NCI-H1694 treated with DMSO at 0.1 percent for 48 hours (cell line): ENCODE measurements around the gene THOC3.
"Not testable (repeated sequence)": the region's sequence is repeated elsewhere in the genome, so short reads cannot be mapped to it uniquely, and the experiment has no call there.

Experiments
- DNase-seq: peaks from one replicate; lab custom pipeline; 2025; lab: John Stamatoyannopoulos, UW

Gene THOC3

DNA sequence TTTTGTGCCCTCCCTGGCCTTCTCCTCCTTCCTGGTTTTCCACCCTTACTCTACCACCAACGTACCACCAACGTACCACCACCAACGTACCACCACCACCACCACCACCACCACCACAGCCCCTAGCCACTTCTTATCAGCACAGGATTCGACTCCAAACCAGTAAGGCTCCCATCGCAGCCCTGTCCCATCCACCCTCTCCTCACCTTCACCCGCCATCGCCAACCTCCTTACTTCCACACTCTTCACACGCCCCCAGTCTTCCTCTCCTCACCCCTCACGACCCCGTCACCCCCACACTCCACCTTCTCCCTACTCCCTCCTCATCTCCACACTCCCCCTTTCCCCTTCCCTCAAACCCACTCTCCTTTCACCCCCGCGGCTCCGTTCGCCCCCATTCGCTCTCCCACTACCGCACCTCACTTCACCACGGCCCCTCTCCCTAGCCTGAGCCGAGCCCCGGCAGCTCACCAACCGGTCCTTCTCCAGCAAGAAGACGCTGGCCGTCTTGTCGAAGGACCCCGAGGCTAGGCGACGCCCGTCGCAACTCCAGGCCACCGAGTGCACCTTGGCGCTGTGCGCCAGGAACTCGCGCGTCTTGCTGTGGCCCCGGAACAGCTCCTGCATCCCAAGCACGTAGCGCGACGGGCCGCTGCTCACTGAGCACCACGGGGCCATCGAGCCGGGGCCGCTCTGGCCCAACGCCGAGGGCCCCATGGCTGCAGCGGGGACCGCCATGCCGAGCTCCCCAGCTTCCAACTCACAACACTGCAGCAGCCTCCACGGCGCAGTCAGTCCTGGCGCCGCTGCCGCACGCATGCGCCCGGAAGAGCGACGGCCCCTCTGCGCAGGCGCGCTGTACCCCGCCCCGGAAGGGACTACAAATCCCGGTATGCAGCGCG lies at the start of gene THOC3:
Gene THOC3 (minus strand): TSS at position 845 of the 902 bp plus-strand sequence. CDS start 107 bp downstream, at position 738.
- DNase-seq, result not testable (repeated sequence)

DNA sequence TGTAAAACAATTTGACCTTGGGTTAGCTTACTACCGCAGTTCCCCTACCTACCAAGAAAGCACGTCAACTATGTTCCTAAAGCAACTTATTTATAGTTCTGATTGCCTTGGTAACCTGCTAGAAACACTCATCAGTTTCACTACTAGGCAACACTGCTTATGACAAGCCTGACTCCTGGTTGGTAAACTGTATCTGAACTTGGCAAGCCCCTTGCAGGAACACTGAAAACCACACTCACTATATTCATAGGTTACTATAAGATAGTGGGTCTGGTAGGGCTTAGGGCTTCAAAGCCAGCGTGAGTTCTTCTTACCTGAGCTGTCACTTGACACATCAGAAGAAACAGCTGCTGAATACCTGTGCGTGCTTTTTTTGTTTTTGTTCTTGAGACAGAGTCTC lies 49.2 kb upstream of the THOC3 start:
- not testable (repeated sequence) for DNase-seq

GRCh38 chr5:176014360-176014759 lies 46.2 kb upstream of the THOC3 start:
- DNase-seq, result not testable (repeated sequence)

DNA sequence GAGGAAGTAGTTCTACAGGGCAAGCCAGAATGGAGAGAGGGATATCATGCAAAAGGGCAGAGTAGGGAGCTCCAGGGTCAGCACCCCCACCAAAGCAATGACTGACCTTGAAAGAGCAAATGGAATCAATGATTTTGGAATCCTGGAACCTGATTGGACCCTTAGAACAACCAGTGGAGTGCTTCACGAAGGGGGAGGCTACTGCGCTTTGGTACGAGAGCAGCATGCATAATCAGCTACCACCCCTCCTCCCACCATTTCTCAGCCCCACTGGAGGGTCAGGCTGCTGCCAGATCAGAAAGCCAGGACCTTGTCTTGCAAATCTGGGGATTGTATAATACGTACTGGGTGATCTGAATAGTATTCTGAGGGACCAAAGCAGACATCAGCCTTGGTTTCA lies 43.0 kb upstream of the THOC3 start:
- DNase-seq, result not testable (repeated sequence)

DNA sequence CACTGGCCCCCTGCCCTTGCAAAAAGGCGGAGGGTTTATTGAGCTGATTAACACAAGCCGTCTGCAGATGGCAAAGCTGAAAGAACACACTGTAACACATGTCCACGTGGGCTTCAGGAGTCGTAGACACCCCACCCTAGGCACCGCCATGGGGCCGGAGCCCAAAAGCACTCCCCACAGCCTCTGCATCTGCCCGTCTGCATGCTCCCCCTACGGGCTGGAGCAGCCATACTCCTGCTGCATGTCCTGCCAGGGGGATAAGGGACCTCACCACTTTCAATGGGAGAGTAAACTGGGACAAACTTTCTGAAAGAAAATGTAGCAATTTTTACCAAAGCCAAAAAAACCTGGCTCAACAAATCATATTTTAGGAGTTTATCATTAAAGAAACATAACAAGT lies 42.1 kb upstream of the THOC3 start:
- not testable (repeated sequence) for DNase-seq

DNA sequence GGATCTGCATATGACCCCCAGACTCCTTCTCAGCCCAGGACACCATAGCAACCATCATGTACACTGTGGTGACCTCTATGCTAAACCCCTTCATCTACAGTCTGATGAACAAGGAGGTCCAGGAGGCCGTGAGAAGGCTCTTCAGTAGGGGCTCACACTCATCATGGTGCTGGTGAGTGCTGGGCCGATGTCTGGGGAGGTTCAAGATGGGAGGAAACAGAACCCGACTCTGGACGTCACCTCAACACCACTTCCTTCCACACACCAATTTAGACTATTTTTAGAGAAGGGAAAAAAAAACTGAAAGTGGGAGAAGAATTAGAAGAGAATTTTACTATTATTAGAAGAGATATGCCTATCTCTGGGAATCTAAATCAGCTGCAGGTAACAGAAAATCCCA lies 39.1 kb upstream of the THOC3 start:
- not testable (repeated sequence) for DNase-seq

GRCh38 chr5:176006819-176007218 lies 38.7 kb upstream of the THOC3 start:
- DNase-seq, result not testable (repeated sequence)

GRCh38 chr5:175997979-175998378 lies 29.9 kb upstream of the THOC3 start:
- not testable (repeated sequence) for DNase-seq

- DNase-seq, result not testable (repeated sequence)
Observed at GRCh38 chr5:175997495-175997894, 29.4 kb upstream of the THOC3 start.

GRCh38 chr5:175996791-175997190 lies 28.7 kb upstream of the THOC3 start:
- not testable (repeated sequence) for DNase-seq

- DNase-seq, result not testable (repeated sequence)
Observed at GRCh38 chr5:175995506-175995905, 27.4 kb upstream of the THOC3 start.

GRCh38 chr5:175979371-175979995 lies 11.4 kb upstream of the THOC3 start:
- DNase-seq, result not testable (repeated sequence)

DNA sequence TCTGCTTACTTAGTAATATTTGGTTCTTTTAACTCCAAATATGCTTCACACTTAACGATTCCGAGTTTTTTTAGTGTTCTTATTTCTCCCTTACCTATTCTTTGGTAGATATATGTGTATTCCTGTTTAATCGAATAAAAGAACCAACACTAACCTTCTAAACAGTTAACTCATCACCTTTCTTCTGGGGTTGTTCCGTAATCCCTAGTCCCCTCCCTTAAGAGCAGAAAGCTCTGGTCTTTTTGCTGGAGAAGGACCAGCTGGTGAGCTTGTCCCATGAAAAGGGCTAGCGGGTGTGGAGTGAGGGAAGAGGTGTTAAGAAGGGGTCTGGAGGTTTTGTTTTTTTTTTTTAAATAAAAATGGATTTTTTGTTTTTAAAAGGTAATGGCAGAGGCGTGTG lies 266 bp upstream of the THOC3 start:
- not testable (repeated sequence) for DNase-seq

DNA sequence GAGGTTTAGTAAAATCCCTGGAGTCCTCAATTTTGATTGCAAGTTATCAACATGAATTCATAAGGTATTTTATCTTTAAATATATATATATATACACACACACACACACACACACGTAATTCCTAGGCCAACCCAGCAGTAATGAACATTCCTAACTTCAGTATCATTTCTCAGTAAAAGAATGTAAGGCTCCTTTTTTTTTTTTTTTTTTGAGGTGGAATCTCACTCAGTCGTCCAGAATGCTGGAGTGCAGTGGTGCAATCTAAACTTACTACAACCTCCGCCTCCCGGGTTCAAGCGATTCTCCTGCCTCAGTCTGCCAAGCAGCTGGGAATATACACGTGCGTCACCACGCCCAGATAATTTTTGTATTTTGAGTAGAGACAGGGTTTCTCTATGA lies 5.8 kb downstream of the THOC3 start:
- not testable (repeated sequence) for DNase-seq

DNA sequence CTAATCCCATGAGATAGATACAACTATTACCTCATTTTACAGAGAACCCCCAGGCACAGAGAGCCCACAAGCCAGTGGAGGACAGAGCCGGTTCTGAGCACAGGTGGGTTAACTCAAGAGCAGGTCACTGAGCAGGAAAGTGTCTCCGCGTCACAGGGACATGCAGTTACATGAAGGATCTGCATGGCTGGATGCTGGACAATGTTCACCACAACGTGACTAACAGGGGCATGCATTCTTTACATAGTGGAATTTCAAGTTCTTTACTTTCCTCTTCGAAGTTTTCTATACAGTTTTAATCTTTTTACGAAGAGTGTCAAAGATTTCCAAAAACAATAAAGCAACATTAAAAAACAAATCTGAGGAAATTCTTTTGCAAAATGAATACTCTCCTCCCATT lies 7.9 kb downstream of the THOC3 start:
- DNase-seq, result not testable (repeated sequence)

GRCh38 chr5:175958515-175958914 lies 9.6 kb downstream of the THOC3 start:
- DNase-seq, result not testable (repeated sequence)

DNA sequence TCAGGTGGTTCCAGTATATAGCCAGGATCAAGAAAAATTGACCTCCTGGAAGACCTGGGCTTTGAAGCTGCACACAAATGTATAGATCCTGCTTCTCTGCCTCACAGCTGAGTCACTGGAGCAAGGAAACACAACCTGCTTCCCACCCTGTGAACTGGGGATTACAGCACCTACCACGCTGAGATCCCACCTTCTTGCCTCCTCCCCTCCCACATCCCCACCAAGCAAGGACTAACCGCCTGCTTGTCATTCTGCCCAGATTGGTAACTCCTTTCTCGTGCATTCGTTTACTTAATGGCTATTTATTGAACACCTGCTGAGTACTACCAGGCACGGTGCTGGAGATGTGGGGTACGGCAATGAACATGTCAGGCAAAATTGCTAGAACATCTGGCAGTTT lies 14.0 kb downstream of the THOC3 start:
- not testable (repeated sequence) for DNase-seq

DNA sequence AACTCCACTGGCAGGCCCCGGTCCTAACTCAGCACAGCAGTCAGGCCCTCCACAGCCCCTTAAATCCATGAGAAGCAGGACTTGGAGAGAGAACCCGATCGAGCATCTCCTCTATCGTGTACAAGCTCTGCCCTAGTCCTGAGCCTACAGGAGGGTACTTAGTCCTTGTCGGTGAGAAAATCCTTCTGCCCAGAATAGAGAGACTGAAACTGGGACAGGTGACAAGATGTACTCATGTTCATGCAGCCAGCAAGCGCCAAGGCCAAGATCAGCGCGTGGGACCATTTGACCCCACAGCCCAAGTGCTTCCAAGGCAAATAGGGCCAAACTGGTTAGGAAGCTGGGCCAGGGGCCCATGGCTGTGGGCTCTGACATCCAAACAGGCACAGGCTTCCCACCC lies 15.3 kb downstream of the THOC3 start:
- DNase-seq, result not testable (repeated sequence)

GRCh38 chr5:175951339-175951969 lies 16.7 kb downstream of the THOC3 start:
- DNase-seq, result not testable (repeated sequence)

GRCh38 chr5:175948329-175949108 lies 19.6 kb downstream of the THOC3 start:
- DNase-seq, result not testable (repeated sequence)

GRCh38 chr5:175943253-175943652 lies 24.9 kb downstream of the THOC3 start:
- DNase-seq, result not testable (repeated sequence)

DNA sequence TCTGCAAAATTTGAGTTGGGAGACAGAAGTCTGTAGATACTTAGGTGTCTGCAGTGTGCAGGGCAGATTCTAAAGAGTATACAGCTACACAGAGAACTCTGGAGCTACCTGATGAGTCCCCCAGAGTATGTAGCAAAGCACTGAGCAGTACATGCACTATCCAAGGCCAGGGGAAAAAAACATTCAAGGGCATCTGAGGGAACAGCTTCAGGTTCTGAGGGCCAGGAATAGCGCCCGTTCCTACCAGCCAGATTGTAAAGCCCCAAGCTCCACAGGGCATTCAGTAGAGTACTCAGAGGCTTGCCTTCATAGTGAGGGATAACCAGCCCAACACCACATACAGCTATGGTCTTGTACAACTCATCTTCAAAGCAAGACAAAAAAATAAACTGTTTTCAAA lies 27.5 kb downstream of the THOC3 start:
- DNase-seq, result not testable (repeated sequence)
